ENCODE measurements around the gene DPPA5.

DNA sequence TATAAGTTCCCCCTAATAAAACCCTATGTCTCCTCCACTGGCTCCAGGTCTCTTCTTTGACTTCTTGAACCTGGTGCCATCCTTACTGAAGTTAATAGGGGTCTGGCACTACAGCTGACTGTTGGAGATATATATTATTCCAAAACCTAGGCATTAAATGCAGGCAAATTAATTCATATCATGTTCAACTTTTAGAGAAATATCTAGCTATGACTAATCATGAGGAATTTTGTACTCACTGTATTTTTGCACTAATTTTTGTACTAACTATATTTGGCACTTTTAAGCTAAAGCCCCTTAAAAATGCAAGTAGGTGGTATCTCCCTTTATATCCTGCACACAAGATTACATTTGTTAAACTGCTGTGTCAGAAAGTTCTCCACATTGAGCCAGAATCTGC is 10.9 kb downstream of the DPPA5 start:
- no peak for TF ChIP-seq EZH2 (IDR thresholded peaks at IDR 0.05; ENCODE audit: borderline replicate concordance, insufficient read depth, low read depth, low read length, poor library complexity, severe bottlenecking)
- TF ChIP-seq, protein P1, sequence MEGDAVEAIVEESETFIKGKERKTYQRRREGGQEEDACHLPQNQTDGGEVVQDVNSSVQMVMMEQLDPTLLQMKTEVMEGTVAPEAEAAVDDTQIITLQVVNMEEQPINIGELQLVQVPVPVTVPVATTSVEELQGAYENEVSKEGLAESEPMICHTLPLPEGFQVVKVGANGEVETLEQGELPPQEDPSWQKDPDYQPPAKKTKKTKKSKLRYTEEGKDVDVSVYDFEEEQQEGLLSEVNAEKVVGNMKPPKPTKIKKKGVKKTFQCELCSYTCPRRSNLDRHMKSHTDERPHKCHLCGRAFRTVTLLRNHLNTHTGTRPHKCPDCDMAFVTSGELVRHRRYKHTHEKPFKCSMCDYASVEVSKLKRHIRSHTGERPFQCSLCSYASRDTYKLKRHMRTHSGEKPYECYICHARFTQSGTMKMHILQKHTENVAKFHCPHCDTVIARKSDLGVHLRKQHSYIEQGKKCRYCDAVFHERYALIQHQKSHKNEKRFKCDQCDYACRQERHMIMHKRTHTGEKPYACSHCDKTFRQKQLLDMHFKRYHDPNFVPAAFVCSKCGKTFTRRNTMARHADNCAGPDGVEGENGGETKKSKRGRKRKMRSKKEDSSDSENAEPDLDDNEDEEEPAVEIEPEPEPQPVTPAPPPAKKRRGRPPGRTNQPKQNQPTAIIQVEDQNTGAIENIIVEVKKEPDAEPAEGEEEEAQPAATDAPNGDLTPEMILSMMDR (IDR thresholded peaks at IDR 0.05), result no peak

Data from B cell (primary cell).